Suppressor macrophage (primary cell): ENCODE data around the gene LGR6.

ENCODE experiments used
- DNase-seq, 4 experiments: peaks; one replicate each; pipeline ENCODE4 v3.0.0-alpha.2; 2020 to 2022

The LGR6 gene

DNA sequence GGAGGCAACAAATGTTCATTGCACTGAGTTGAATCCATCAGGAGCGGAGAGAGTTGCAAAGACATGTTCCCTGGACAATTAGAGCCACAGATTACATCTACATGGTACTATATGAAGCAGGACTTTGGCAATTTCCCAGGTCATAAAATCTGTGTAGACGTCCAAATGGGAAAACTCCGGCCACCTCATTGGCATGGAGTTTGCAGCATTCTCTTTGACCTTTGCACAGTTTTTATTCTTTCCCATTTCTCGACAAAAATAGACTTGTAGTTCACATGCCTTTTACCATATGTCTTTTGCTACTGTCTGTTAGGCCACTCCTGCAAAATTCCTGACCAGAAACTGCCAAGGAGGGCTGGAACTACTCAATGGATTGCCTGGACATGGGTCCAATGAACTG lies 100.0 kb downstream of the LGR6 start:
- no peak for DNase-seq

DNA sequence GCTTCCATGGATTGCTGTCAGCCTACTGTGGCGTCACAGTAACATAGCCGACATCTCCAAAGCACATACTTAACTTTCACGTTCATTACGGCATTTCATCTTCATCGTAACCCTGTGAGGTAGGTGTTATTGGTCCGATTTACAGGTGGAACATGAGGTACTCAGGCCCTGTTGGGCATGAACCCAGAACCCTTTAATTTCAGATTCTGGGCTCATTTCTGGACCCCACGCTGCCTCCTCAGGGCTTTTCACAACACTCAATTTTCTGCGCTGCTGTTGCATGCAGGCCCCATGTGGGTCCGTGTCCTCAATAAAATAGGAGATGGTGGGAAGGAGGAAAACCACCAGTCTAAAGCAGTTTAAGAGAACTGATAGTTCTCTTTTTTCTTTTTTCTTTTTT lies 108.6 kb downstream of the LGR6 start:
- no peak for DNase-seq

GRCh38 chr1:202304375-202304774 lies 110.8 kb downstream of the LGR6 start:
- DNase-seq: no peak

DNA sequence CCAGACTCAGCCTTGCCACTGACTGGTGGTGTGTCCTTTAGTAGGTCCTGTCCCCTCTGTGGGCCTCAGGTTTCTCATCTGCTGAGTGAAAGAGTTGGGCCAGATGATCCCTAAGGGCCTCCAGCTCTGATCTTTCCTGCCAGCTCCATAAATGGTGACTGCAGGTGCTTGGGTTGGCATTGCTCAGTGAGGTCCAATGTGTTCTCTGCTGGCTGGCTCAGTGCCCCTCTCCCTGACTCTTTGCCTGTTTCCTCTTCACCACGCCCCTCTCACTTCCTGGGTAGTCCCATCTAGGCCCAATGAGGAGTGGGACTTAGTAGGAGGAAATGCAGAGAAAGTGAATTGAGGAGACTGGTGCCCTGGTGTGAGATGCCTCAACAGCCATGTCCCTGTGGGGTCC lies 111.6 kb downstream of the LGR6 start:
- DNase-seq: no peak

GRCh38 chr1:202306535-202307345 lies 113.1 kb downstream of the LGR6 start:
- DNase-seq: no peak

DNA sequence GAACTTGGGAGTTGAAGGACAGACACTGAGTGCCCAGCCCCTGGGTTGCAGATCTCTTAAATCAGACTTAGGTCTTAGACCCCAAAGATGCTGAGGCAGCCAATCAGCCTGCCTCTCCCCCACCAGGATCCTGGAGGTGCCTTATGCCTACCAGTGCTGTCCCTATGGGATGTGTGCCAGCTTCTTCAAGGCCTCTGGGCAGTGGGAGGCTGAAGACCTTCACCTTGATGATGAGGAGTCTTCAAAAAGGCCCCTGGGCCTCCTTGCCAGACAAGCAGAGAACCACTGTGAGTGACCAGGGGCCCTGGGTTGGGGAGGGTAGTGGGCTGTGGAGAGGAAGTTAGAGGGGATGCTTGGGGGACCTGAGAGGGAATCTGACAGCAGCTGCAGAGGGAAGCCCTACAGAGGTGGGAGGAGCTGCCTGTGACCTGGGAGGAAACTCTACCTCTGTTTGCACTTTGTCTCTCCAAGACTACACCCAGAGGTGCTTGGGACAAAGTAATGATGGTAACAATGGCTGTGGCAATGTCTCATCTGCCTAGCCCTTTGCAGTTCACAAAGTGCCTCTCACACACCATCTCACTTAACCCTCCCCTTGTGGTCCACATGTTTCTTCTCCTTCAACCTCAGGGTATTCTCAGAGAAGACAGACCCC lies 116.6 kb downstream of the LGR6 start:
- no peak for DNase-seq

DNA sequence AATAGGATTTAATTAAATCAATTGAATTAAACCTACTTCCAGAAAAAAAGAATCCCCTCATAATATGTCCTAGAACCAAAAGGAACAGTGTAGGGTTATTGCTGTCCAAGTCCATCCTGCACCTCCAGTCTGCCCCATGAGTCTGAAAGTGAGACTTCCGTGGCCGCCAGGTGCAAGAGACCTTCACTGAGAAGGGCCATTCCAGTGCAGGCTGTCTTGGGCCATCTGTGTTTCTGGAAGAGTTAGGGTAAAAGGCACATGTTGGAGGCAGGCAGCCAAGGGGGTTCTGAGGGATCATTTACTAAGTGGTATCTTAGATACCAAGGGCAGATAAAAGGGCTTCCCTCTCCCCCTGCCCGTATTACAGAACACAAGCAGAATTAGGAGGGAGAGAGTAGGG lies 117.1 kb downstream of the LGR6 start:
- no peak for DNase-seq

DNA sequence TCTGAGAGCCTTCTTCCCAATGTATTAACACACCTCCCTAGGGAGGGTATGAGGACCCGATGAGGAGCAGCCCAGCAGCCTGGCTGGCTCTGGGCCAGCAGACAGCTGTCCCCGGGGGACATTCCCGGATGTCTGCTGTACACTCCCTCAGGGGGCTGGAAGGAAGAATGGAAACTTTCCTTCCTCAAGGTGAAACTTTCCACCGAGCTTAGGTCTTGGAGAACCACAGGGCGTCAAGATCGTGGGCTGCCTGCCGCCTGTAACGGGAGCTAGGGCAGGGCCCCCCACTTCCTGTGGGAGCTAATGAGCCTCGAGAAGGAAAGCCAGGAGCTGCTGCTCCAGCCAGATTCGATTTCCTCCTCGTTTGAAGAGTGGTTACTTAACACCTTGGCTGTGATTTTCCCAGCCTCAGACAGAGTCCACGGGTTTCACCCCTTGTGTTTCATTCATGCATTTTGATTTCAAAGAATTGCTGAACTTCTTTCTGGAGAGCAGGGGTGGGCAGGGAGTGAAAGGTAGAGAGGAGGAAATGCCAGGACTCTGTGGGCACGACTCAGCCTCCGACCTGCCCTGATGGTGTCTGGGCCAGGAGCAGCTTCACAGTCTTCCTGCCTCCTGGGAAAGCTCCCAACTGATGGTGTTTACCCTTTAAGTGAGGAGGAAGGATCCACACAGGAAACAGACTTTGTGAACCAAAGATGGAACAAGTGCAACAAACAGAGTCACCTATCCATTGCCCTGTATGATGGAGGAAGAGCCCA lies 118.5 kb downstream of the LGR6 start:
- DNase-seq: no peak

GRCh38 chr1:202315576-202316168 lies 122.1 kb downstream of the LGR6 start:
- peak; percentile 68 to 85 (median 77) for DNase-seq

GRCh38 chr1:202316186-202316585 lies 122.6 kb downstream of the LGR6 start:
- DNase-seq: no peak

- DNase-seq: no peak
Measured at GRCh38 chr1:202317941-202318925, 124.6 kb downstream of the LGR6 start.

GRCh38 chr1:202319381-202320080 lies 125.9 kb downstream of the LGR6 start:
- DNase-seq: no peak

DNA sequence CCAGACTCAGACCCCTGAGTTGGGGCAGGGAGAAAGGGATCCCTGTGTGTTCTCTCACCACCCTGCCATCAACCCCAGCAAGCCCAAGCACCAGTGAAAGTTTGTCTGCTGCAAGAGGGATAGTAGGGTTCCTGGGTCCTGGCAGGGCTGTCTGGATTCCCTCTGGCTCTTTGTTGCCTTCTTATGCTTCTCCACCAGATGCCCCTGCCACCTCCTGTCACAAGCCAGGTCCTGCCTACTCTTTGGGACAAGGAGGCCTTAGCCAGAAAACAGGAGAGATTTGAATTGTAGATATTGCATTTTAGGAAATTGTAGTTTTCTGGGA lies 126.4 kb downstream of the LGR6 start:
- no peak for DNase-seq

GRCh38 chr1:202323731-202324130 lies 130.1 kb downstream of the LGR6 start:
- DNase-seq: no peak

DNA sequence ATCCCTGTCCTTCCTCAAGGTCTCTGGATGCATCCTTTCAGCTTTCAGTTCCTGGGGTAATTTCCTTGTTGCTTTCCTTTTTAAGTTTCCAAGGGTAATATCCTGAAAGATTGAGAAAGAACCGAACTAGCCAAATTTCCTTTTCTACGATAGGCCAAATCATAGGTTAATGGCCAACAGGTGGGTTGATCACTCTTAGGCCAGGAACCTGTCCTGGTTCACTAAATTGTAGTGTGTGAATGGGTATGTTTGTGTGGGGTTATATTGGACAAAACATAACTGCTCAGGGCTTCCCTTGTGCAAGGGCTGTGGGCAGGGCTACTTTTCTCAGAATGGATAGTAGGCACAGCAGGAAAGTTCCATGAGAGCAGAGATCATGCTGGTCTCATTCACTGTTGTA lies 131.0 kb downstream of the LGR6 start:
- no peak for DNase-seq

- DNase-seq: peak in 1 of 4 experiments; percentile 9
Measured at GRCh38 chr1:202329891-202330290, 136.3 kb downstream of the LGR6 start.

GRCh38 chr1:202333861-202334260 lies 140.3 kb downstream of the LGR6 start:
- no peak for DNase-seq

DNA sequence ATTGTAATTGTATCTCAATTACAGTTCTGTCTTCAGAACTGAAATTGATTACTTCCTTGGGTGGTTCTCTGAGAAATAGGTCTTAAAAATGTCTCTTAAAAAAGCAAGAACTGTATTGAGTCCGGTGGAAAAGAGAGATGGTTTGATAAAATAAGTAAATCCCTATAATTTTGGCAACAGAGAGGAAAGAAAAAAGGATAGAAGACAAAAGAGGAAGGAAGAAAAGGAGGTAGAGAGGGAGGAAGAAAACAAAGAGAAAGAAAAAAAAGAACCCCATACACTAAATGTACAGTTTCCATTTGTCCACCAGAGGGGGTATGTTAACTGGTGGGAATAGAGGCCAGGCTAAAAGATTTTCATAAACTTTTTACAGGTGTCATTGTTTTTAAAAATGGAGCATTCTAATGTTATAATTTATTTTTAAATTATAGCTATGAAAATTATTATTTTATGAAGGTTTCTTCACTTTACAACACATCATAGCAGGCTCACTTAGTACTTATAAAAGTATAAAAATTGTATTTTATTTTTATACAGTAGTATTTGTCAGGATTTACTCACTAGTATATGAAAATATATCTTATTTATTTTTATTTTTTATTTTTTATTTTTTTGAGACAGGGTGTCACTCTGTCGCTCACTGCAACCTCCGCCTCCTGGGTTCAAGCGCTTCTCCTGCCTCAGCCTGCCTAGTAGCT lies 150.2 kb downstream of the LGR6 start:
- DNase-seq: peak; percentile 15 to 80 (median 56)

GRCh38 chr1:202348005-202348508 lies 154.5 kb downstream of the LGR6 start:
- DNase-seq: no peak

DNA sequence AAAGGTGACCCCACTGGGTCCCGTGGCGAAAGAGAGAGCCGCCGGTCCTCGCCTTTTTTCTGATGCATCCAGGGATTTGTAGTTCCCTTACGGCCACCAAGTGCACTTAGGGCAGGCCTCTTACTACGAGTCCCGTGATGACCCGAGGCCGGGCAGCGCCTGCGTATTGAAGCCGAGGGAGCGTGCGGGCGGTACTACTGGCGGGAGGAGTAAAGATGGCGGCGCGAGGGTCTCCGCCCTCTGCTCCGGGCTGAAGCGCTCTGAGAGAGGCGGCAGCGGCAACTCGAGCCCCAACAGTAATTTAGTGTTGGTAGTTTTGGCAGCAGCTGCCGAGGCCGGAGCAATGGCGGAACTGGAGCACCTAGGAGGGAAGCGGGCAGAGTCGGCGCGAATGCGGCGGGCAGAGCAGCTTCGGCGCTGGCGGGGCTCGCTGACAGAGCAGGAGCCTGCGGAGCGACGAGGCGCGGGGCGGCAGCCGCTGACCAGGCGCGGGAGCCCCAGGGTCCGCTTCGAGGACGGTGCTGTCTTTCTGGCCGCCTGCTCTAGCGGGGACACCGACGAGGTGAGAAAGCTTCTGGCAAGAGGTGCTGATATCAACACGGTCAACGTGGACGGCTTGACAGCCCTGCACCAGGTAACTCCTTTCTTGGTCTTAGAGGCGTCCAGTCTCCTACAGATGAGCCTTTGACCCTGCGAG lies 155.1 kb downstream of the LGR6 start, which contains the start of gene PPP1R12B:
Gene PPP1R12B (plus strand): TSS at position 191 of the 697 bp plus-strand sequence. CDS start 153 bp downstream, at position 344.
- peak; percentile 98 to 99 (median 99) for DNase-seq
